Measurements from ENCODE around the gene EZR. TPM values are rescaled to one million over a fixed set of nuclear protein-coding genes. Genes with fewer than 3 reads are reported as not detected.

The EZR gene
- total RNA-seq, 1 experiment from 2014 or later = 88.5 TPM

GRCh38 chr6:158751921-158752320 lies 67.2 kb downstream of the EZR start:
- Histone ChIP-seq H3K27me3 (ENCODE audit: low read length) (no peaks in the 10 kb centered on the region), H2AFZ (ENCODE audit: low read length) (no peak overlapping the region), H3K79me2 (ENCODE audit: low read length) (no peaks in the 10 kb centered on the region), H3K4me3 (ENCODE audit: low read length) (no peak overlapping the region), H3K9ac (ENCODE audit: low read length) (no peak overlapping the region), H3K9me3 (ENCODE audit: low read length) (no peaks in the 10 kb centered on the region), H3K4me1 (ENCODE audit: low read length) (peaks cover 13% of the 10 kb centered on the region), H3K9me2 (replicated peaks; ENCODE audit: insufficient read depth, low read length) (no peaks in the 10 kb centered on the region), H4K20me1 (ENCODE audit: insufficient read depth, low read depth, low read length) (no peaks in the 10 kb centered on the region), H3K27ac (ENCODE audit: low read length) (no peak overlapping the region), H3K36me3 (ENCODE audit: insufficient read depth, low read length) (no peaks in the 10 kb centered on the region), H3K4me2 (ENCODE audit: low read depth, low read length, poor library complexity, severe bottlenecking) (no peak overlapping the region)
- no peak for DNase-seq

- H2AFZ ChIP-seq (ENCODE audit: low read length) = no peak overlapping the region
- H3K27me3 ChIP-seq (ENCODE audit: low read length) = no peaks in the 10 kb centered on the region
- H3K9me3 ChIP-seq (ENCODE audit: low read length) = no peaks in the 10 kb centered on the region
- DNase-seq = no peak
- H3K4me2 ChIP-seq (ENCODE audit: low read depth, low read length, poor library complexity, severe bottlenecking) = no peak overlapping the region
- H3K27ac ChIP-seq (ENCODE audit: low read length) = no peak overlapping the region
- H3K79me2 ChIP-seq (ENCODE audit: low read length) = no peaks in the 10 kb centered on the region
- no peaks in the 10 kb centered on the region for H3K9me2 ChIP-seq (replicated peaks; ENCODE audit: insufficient read depth, low read length)
- no peaks in the 10 kb centered on the region for H3K36me3 ChIP-seq (ENCODE audit: insufficient read depth, low read length)
- no peak overlapping the region for H3K9ac ChIP-seq (ENCODE audit: low read length)
- H4K20me1 ChIP-seq (ENCODE audit: insufficient read depth, low read depth, low read length) = no peaks in the 10 kb centered on the region
- no peak overlapping the region for H3K4me3 ChIP-seq (ENCODE audit: low read length)
- H3K4me1 ChIP-seq (ENCODE audit: low read length) = peaks cover 13% of the 10 kb centered on the region
Measured at GRCh38 chr6:158751224-158751623, 67.9 kb downstream of the EZR start.

- H3K4me1 ChIP-seq (ENCODE audit: low read length) = no peaks in the 10 kb centered on the region
- no peaks in the 10 kb centered on the region for H3K9me3 ChIP-seq (ENCODE audit: low read length)
- H3K36me3 ChIP-seq (ENCODE audit: insufficient read depth, low read length) = no peaks in the 10 kb centered on the region
- H3K4me3 ChIP-seq (ENCODE audit: low read length) = no peak overlapping the region
- H3K27ac ChIP-seq (ENCODE audit: low read length) = no peak overlapping the region
- no peak overlapping the region for H3K4me2 ChIP-seq (ENCODE audit: low read depth, low read length, poor library complexity, severe bottlenecking)
- H4K20me1 ChIP-seq (ENCODE audit: insufficient read depth, low read depth, low read length) = no peaks in the 10 kb centered on the region
- no peak overlapping the region for H3K9ac ChIP-seq (ENCODE audit: low read length)
- no peak overlapping the region for H2AFZ ChIP-seq (ENCODE audit: low read length)
- H3K27me3 ChIP-seq (ENCODE audit: low read length) = no peaks in the 10 kb centered on the region
- no peaks in the 10 kb centered on the region for H3K9me2 ChIP-seq (replicated peaks; ENCODE audit: insufficient read depth, low read length)
- DNase-seq = no peak
- H3K79me2 ChIP-seq (ENCODE audit: low read length) = no peaks in the 10 kb centered on the region
Measured at GRCh38 chr6:158744986-158745430, 74.2 kb downstream of the EZR start.

GRCh38 chr6:158743033-158743651 lies 76.0 kb downstream of the EZR start:
- H3K27ac ChIP-seq (ENCODE audit: low read length) = no peak overlapping the region
- DNase-seq = no peak
- no peak overlapping the region for H2AFZ ChIP-seq (ENCODE audit: low read length)
- H3K9me3 ChIP-seq (ENCODE audit: low read length) = peaks cover 4% of the 10 kb centered on the region; the same call in 1 of the 2 replicates
- H3K4me3 ChIP-seq (ENCODE audit: low read length) = no peak overlapping the region
- no peaks in the 10 kb centered on the region for H3K36me3 ChIP-seq (ENCODE audit: insufficient read depth, low read length)
- no peak overlapping the region for H3K9ac ChIP-seq (ENCODE audit: low read length)
- H3K4me2 ChIP-seq (ENCODE audit: low read depth, low read length, poor library complexity, severe bottlenecking) = no peak overlapping the region
- no peaks in the 10 kb centered on the region for H3K9me2 ChIP-seq (replicated peaks; ENCODE audit: insufficient read depth, low read length)
- H3K79me2 ChIP-seq (ENCODE audit: low read length) = no peaks in the 10 kb centered on the region
- H3K27me3 ChIP-seq (ENCODE audit: low read length) = no peaks in the 10 kb centered on the region
- H3K4me1 ChIP-seq (ENCODE audit: low read length) = no peaks in the 10 kb centered on the region
- H4K20me1 ChIP-seq (ENCODE audit: insufficient read depth, low read depth, low read length) = no peaks in the 10 kb centered on the region

GRCh38 chr6:158739673-158740072 lies 79.5 kb downstream of the EZR start:
- Histone ChIP-seq H3K79me2 (ENCODE audit: low read length) (no peaks in the 10 kb centered on the region), H3K4me3 (ENCODE audit: low read length) (no peak overlapping the region), H3K9ac (ENCODE audit: low read length) (no peak overlapping the region), H3K27ac (ENCODE audit: low read length) (no peak overlapping the region), H3K27me3 (ENCODE audit: low read length) (no peaks in the 10 kb centered on the region), H3K4me2 (ENCODE audit: low read depth, low read length, poor library complexity, severe bottlenecking) (no peak overlapping the region), H2AFZ (ENCODE audit: low read length) (no peak overlapping the region), H4K20me1 (ENCODE audit: insufficient read depth, low read depth, low read length) (no peaks in the 10 kb centered on the region), H3K9me3 (ENCODE audit: low read length) (peaks cover 4% of the 10 kb centered on the region; the same call in 1 of the 2 replicates), H3K9me2 (replicated peaks; ENCODE audit: insufficient read depth, low read length) (no peaks in the 10 kb centered on the region), H3K4me1 (ENCODE audit: low read length) (no peaks in the 10 kb centered on the region), H3K36me3 (ENCODE audit: insufficient read depth, low read length) (no peaks in the 10 kb centered on the region)
- DNase-seq = no peak

- H3K36me3 ChIP-seq (ENCODE audit: insufficient read depth, low read length) = no peaks in the 10 kb centered on the region
- no peaks in the 10 kb centered on the region for H3K4me1 ChIP-seq (ENCODE audit: low read length)
- H3K4me2 ChIP-seq (ENCODE audit: low read depth, low read length, poor library complexity, severe bottlenecking) = no peak overlapping the region
- H3K4me3 ChIP-seq (ENCODE audit: low read length) = no peak overlapping the region
- no peaks in the 10 kb centered on the region for H4K20me1 ChIP-seq (ENCODE audit: insufficient read depth, low read depth, low read length)
- DNase-seq = no peak
- H3K9ac ChIP-seq (ENCODE audit: low read length) = no peak overlapping the region
- H3K79me2 ChIP-seq (ENCODE audit: low read length) = no peaks in the 10 kb centered on the region
- H3K27ac ChIP-seq (ENCODE audit: low read length) = no peak overlapping the region
- H3K27me3 ChIP-seq (ENCODE audit: low read length) = no peaks in the 10 kb centered on the region
- no peak overlapping the region for H2AFZ ChIP-seq (ENCODE audit: low read length)
- no peaks in the 10 kb centered on the region for H3K9me2 ChIP-seq (replicated peaks; ENCODE audit: insufficient read depth, low read length)
- H3K9me3 ChIP-seq (ENCODE audit: low read length) = peaks cover 4% of the 10 kb centered on the region; the same call in 1 of the 2 replicates
Measured at GRCh38 chr6:158737710-158738615, 81.2 kb downstream of the EZR start.

GRCh38 chr6:158737082-158737709 lies 82.0 kb downstream of the EZR start:
- H3K4me3 ChIP-seq (ENCODE audit: low read length) = no peak overlapping the region
- H3K9me2 ChIP-seq (replicated peaks; ENCODE audit: insufficient read depth, low read length) = no peaks in the 10 kb centered on the region
- H3K4me1 ChIP-seq (ENCODE audit: low read length) = no peaks in the 10 kb centered on the region
- H3K9me3 ChIP-seq (ENCODE audit: low read length) = peaks cover 4% of the 10 kb centered on the region; the same call in 1 of the 2 replicates
- no peaks in the 10 kb centered on the region for H3K79me2 ChIP-seq (ENCODE audit: low read length)
- no peak overlapping the region for H3K27ac ChIP-seq (ENCODE audit: low read length)
- H4K20me1 ChIP-seq (ENCODE audit: insufficient read depth, low read depth, low read length) = no peaks in the 10 kb centered on the region
- no peaks in the 10 kb centered on the region for H3K36me3 ChIP-seq (ENCODE audit: insufficient read depth, low read length)
- no peak overlapping the region for H3K9ac ChIP-seq (ENCODE audit: low read length)
- H2AFZ ChIP-seq (ENCODE audit: low read length) = no peak overlapping the region
- no peaks in the 10 kb centered on the region for H3K27me3 ChIP-seq (ENCODE audit: low read length)
- no peak for DNase-seq
- no peak overlapping the region for H3K4me2 ChIP-seq (ENCODE audit: low read depth, low read length, poor library complexity, severe bottlenecking)

GRCh38 chr6:158735009-158735408 lies 84.2 kb downstream of the EZR start:
- no peaks in the 10 kb centered on the region for H3K27me3 ChIP-seq (ENCODE audit: low read length)
- no peak overlapping the region for H3K4me3 ChIP-seq (ENCODE audit: low read length)
- H3K9ac ChIP-seq (ENCODE audit: low read length) = no peak overlapping the region
- DNase-seq = no peak
- H4K20me1 ChIP-seq (ENCODE audit: insufficient read depth, low read depth, low read length) = no peaks in the 10 kb centered on the region
- no peak overlapping the region for H3K4me2 ChIP-seq (ENCODE audit: low read depth, low read length, poor library complexity, severe bottlenecking)
- H3K9me3 ChIP-seq (ENCODE audit: low read length) = peaks cover 4% of the 10 kb centered on the region; the same call in 1 of the 2 replicates
- no peaks in the 10 kb centered on the region for H3K4me1 ChIP-seq (ENCODE audit: low read length)
- no peaks in the 10 kb centered on the region for H3K36me3 ChIP-seq (ENCODE audit: insufficient read depth, low read length)
- H2AFZ ChIP-seq (ENCODE audit: low read length) = no peak overlapping the region
- H3K9me2 ChIP-seq (replicated peaks; ENCODE audit: insufficient read depth, low read length) = no peaks in the 10 kb centered on the region
- no peak overlapping the region for H3K27ac ChIP-seq (ENCODE audit: low read length)
- no peaks in the 10 kb centered on the region for H3K79me2 ChIP-seq (ENCODE audit: low read length)

Measured in Karpas-422 (cell line).